ENCODE results near the gene NSD1.
"Not testable (repeated sequence)": the region's sequence is repeated elsewhere in the genome, so short reads cannot be mapped to it uniquely, and the experiment has no call there.

Gene NSD1

DNA sequence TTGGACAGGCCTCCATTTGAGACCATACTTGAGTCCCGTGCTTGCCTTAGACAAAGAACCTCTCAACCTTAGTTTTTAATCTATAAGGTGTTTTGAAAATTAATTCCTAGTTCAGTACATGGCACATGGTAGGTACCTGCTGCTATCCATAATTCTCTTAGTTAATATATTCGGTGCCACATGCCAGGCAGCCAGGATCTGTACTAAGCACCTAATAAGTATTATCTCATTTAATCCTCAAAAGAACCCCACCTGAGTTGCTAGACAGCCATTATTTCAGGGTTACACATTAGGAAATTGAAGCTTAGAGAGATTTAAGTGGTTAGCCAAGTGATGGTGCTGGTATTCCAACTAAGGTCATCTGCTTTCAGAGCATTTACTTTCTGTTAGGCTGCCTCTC lies 29.9 kb downstream of the NSD1 start:
- no peak for TF ChIP-seq CTCF (IDR thresholded peaks at IDR 0.05; ENCODE audit: low read depth, low read length)
- DNase-seq (ENCODE audit: low read depth in 2 of 2), result no peak

GRCh38 chr5:177169271-177169670 lies 35.7 kb downstream of the NSD1 start:
- no peak overlapping the region for H3K4me3 ChIP-seq (replicated peaks in 1 of 2; ENCODE audit: low read depth in 2 of 2, low read length in 2 of 2)
- DNase-seq (ENCODE audit: low read depth in 2 of 2), result no peak
- no peak for TF ChIP-seq CTCF (IDR thresholded peaks at IDR 0.05; ENCODE audit: low read depth, low read length)

More for the DNA sequence above, 29.9 kb downstream of the NSD1 start:
- no peak overlapping the region for H3K4me3 ChIP-seq (replicated peaks in 1 of 2; ENCODE audit: low read depth in 2 of 2, low read length in 2 of 2)

- TF ChIP-seq CTCF (IDR thresholded peaks at IDR 0.05; ENCODE audit: low read depth, low read length), result no peak
- DNase-seq (ENCODE audit: low read depth in 2 of 2), result no peak
- H3K4me3 ChIP-seq (replicated peaks in 1 of 2; ENCODE audit: low read depth in 2 of 2, low read length in 2 of 2), result no peak overlapping the region
These were observed 38.4 kb downstream of the NSD1 start for GRCh38 chr5:177171961-177172360.

DNA sequence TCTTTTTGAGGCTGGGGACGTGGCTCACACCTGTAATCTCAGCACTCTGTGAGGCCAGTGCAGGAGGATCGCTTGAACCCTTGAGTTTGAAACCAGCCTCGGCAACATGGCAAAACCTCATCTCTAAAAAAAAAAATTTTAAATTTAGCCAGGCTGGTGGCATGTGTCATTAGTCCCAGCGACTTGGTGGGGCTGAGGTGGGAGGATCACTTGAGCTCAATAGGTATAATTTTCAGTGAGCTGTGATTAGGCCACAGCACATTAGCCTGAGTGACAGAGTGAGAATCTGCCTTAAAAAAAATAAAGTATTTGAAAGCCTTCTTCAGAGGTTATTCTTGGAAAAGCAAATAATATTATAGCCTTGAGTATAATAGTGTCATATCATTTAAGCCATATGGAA lies 41.8 kb downstream of the NSD1 start:
- TF ChIP-seq CTCF (IDR thresholded peaks at IDR 0.05; ENCODE audit: low read depth, low read length), result no peak
- DNase-seq (ENCODE audit: low read depth in 2 of 2), result no peak
- H3K4me3 ChIP-seq (replicated peaks in 1 of 2; ENCODE audit: low read depth in 2 of 2, low read length in 2 of 2), result no peak overlapping the region

DNA sequence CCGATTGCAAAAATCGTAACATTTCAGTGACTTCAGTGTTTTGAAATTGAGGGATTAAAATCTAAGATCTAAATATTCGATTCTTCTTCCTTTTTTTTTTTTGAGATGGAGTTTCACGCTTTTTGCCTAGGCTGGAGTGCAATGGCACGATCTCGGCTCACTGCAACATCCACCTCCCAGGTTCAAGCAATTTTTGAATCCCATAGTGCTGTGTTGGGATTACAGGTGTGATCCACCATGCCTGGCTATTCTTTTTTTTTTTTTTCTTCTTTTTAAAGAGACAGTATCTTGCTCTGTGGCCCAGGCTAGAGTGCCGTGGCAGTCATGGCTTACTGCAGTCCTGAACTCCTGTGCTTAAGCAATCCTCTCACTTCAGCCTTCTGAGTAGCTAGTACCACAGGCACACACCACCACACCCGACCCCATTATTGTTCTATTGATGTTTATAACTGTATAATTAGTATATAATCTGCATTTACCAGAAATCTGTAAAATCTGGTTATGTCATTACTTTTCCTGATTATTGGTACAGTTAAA lies 42.7 kb downstream of the NSD1 start:
- no peak for TF ChIP-seq CTCF (IDR thresholded peaks at IDR 0.05; ENCODE audit: low read depth, low read length)

GRCh38 chr5:177177847-177178437 lies 44.4 kb downstream of the NSD1 start:
- H3K4me3 ChIP-seq (replicated peaks in 1 of 2; ENCODE audit: low read depth in 2 of 2, low read length in 2 of 2); DNase-seq (ENCODE audit: low read depth in 2 of 2): not testable (repeated sequence)

More for the DNA sequence above, 42.7 kb downstream of the NSD1 start:
- H3K4me3 ChIP-seq (replicated peaks in 1 of 2; ENCODE audit: low read depth in 2 of 2, low read length in 2 of 2), result no peak overlapping the region
- DNase-seq (ENCODE audit: low read depth in 2 of 2), result no peak

DNA sequence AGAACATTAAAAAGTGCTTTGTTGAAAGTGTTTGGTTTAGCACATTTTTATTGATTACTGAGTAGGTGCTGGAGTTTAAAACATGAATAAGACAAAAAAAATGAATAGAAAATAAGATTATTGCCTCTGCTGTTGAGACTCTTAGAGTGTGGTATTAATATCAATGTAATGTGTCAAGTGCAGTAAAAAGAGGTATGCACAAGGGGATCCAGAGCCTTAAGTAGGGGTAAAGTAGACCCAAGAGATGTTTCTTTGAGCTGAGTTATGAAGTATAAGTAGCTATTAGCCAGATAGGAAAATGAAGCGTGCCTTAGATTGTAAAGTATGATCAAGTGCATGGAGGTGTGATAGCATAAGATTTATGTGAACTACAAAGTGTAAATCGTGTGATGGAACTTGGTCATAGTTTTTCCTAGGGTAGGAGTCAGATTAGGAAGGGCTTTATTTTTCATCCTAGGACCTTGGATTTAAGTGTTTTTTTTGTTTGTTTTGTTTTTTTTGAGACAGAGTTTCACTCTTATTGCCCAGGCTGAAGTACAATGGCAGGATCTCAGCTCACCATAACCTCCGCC lies 45.2 kb downstream of the NSD1 start:
- DNase-seq (ENCODE audit: low read depth in 2 of 2), result no peak
- TF ChIP-seq CTCF (IDR thresholded peaks at IDR 0.05; ENCODE audit: low read depth, low read length), result no peak
- no peak overlapping the region for H3K4me3 ChIP-seq (replicated peaks in 1 of 2; ENCODE audit: low read depth in 2 of 2, low read length in 2 of 2)
